Stimulated activated CD8-positive, alpha-beta memory T cell treated with anti-CD3 and anti-CD28 coated beads, Interleukin-7, amount 100 ng/mL, for 24 hours (primary cell): Measurements from ENCODE around the gene AFP.
"Not testable (repeated sequence)": the region's sequence is repeated elsewhere in the genome, so short reads cannot be mapped to it uniquely, and the experiment has no call there.

ENCODE experiments used
- DNase-seq: peaks from one replicate; pipeline ENCODE4 v3.0.0-alpha.2; 2020; ENCODE audit warnings: low read depth

Gene AFP

DNA sequence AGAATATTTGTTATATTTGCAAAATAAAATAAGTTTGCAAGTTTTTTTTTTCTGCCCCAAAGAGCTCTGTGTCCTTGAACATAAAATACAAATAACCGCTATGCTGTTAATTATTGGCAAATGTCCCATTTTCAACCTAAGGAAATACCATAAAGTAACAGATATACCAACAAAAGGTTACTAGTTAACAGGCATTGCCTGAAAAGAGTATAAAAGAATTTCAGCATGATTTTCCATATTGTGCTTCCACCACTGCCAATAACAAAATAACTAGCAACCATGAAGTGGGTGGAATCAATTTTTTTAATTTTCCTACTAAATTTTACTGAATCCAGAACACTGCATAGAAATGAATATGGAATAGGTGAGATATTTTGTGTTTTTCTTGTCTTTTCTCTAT, at the start of gene AFP:
TSS of gene AFP (plus strand) at position 238 of the 400 bp plus-strand sequence. CDS start at position 280, 42 bp downstream.
- no peak for DNase-seq

DNA sequence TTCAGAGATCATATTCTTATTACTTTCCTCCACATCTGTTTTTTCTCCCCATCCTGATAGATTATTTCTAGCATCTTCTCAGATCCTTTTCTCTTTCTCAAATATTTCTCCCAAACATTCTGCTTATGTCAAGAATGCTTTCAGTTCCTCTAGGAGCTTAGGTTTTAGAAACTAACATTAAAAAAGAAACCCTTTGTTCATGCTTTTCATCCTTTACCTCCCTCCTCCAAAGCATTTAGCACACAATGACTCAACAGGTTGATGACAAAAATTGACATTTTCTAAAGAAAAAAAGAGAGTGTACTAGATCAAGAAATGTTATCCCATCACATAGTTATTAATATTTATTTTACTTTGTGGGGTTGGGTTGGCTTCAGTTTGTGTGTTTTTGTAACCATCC, 48.5 kb upstream of the AFP start:
- DNase-seq, result no peak

DNA sequence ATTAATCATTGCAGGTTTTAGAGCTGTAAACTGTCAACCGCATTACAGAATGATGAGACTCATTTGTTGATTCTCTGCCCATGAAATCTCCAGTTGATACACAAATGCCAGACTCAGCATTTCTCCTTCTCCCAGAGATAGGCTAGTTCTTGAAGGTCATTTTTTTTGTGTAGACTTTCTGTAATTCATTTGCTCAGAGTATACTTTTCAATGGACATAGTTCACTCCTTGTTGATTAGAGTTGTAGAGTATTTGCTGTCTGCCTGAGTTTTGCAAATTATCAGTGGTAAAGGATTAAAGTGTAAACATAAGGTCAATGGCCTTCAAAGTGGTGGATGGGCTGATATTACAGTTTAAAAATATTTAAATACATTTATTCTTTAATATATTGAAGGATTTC, 47.1 kb upstream of the AFP start:
- no peak for DNase-seq

DNA sequence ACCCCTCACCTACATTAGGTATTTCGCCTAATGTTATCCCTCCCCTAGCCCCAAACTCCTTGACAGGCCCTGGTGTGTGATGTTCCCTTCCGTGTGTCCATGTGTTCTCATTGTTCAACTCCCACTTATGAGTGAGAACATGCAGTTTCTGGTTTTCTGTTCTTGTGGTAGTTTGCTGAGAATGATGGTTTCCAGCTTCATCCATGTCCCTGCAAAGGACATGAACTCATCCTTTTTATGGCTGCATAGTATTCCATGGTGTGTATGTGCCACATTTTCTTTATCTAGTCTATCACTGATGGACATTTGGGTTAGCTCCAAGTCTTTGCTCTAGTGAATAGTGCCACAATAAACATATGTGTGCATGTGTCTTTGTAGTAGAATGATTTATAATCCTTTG, 46.4 kb upstream of the AFP start:
- not testable (repeated sequence) for DNase-seq

DNA sequence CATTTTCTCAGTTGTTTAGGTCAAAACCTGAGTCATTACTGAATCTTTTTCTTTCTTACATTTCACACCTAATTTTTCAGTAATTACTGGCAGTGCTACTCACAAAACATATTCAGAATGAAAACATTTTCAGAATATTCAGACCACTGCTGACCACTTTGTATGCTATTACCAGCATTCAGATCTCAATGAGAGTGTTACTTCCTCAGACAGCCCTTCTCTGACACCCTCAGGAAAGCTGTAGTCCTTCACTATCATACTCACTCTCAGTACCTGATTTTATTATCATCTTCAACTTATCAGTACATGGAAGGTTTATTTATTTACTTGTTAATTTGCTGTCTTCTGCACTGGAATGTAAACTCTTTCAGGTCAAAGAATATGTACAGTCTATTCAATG, 44.2 kb upstream of the AFP start:
- no peak for DNase-seq

DNA sequence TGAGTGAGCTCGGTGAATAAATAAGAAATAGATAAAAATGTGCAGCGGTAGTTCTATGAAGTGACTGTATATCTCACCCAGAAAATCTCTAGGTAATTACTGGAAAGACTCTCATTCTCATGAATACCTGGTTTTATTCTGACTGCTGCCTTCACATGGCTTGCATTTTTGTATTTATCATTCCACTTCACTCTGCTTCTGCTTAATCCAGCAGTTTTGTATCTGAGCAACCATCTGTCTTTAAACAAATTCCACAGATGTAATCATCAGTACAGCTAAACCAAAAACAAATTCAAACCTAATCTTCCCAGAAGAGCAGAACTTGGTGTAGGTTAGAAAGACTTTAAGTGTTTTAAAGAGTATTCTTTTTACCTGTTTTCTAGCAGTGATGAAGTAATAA, 43.1 kb upstream of the AFP start:
- DNase-seq, result no peak

DNA sequence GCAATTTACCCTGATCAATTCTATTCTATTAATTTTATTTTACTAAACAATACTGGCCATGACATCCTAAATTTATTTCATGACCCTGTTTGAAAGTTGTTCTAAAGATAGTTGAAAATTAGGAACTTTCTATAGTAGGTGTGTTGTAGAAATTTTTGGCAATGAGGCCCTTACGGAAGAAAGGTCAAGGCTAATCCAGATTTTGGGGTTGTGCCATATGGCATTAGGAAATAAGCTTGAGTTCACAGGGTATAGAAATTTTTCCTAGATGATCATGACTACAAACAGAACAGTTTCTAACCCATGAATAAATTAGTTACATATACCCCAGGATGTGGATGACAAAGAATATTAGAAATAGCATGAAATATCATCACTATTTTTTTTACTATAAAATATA, 39.7 kb upstream of the AFP start:
- no peak for DNase-seq

DNA sequence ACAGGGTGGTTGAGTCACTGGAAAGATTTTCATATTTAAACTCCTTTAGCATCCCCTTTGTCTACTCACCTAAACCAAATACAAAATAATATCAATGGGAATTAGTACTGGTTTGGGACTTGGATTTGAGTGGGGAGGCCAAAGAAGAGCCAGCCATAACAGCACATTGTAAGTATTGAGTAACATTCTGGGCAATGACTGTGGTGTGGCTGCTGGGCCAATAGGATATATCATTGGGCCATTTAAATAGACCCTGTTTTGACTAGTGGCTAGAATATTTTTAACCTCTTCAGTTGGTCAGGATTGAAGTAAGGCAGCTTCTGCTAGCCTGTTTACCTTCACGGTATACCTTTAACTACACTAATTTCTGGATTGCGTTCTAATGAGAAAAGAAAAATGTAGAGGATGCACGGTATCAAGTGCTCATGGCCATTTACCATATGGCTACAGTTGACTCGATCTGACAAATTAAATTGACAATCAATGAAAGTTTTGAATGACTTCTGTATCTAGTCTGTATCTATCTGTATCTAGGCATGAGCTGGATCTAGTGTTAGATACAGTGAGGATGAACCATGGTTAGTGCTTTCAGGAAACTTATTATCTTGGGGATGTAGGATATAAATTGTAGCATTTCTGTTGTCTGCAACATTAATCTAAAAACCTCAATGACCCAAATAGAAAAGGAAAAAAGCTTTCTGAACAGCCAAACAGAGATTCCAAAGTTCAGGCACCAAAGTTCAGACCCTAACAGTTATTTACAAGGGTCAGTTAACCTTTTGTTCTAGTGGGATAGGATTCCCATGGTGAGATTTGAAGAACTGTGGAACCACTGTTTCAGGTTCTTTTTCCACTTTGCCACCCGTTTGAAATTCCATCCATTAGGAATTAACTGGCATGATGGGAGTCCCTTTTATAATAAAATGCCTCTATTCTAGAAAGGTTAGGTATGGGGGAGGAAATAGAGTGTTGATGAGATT, 38.7 kb upstream of the AFP start:
- DNase-seq, result no peak

DNA sequence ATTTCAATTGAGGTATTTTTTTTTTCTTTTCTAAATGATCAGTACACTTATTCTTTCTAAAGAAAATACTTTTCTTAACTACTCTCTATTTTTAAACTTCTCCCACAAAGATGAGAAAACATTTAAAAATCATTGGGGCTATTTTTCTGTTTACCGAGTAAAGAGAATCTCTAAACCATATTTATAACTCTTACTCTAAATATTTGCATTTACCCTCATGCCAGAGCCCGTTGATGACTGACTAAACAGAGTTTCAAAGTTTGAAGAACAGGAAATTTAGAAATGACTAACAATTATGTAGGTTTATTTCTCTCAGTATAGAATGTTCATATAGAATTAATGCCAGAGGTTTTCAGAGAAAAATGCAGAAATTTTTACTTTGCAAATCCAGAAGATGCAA, 34.6 kb upstream of the AFP start:
- no peak for DNase-seq

DNA sequence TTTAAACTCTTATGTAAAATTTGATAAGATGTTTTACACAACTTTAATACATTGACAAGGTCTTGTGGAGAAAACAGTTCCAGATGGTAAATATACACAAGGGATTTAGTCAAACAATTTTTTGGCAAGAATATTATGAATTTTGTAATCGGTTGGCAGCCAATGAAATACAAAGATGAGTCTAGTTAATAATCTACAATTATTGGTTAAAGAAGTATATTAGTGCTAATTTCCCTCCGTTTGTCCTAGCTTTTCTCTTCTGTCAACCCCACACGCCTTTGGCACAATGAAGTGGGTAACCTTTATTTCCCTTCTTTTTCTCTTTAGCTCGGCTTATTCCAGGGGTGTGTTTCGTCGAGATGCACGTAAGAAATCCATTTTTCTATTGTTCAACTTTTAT, 32.0 kb upstream of the AFP start, which contains the start of gene ALB:
TSS of gene ALB (plus strand) at position 246 of the 400 bp plus-strand sequence. CDS start at position 287, 41 bp downstream.
- DNase-seq, result no peak

DNA sequence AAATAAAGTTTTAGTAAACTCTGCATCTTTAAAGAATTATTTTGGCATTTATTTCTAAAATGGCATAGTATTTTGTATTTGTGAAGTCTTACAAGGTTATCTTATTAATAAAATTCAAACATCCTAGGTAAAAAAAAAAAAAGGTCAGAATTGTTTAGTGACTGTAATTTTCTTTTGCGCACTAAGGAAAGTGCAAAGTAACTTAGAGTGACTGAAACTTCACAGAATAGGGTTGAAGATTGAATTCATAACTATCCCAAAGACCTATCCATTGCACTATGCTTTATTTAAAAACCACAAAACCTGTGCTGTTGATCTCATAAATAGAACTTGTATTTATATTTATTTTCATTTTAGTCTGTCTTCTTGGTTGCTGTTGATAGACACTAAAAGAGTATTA, 31.6 kb upstream of the AFP start:
- no peak for DNase-seq

DNA sequence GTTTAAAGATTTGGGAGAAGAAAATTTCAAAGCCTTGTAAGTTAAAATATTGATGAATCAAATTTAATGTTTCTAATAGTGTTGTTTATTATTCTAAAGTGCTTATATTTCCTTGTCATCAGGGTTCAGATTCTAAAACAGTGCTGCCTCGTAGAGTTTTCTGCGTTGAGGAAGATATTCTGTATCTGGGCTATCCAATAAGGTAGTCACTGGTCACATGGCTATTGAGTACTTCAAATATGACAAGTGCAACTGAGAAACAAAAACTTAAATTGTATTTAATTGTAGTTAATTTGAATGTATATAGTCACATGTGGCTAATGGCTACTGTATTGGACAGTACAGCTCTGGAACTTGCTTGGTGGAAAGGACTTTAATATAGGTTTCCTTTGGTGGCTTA, 30.9 kb upstream of the AFP start:
- DNase-seq, result no peak

DNA sequence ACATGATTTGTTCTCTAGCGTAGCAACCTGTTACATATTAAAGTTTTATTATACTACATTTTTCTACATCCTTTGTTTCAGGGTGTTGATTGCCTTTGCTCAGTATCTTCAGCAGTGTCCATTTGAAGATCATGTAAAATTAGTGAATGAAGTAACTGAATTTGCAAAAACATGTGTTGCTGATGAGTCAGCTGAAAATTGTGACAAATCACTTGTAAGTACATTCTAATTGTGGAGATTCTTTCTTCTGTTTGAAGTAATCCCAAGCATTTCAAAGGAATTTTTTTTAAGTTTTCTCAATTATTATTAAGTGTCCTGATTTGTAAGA, 29.5 kb upstream of the AFP start:
- DNase-seq, result no peak

DNA sequence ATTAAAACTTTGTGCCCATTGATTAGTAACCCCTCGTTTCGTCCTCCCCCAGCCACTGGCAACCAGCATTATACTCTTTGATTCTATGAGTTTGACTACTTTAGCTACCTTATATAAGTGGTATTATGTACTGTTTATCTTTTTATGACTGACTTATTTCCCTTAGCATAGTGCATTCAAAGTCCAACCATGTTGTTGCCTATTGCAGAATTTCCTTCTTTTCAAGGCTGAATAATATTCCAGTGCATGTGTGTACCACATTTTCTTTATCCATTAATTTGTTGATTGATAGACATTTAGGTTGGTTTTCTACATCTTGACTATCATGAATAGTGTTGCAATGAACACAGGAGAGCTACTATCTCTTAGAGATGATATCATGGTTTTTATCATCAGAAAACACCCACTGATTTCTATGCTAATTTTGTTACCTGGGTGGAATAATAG, 28.8 kb upstream of the AFP start:
- DNase-seq, result no peak

DNA sequence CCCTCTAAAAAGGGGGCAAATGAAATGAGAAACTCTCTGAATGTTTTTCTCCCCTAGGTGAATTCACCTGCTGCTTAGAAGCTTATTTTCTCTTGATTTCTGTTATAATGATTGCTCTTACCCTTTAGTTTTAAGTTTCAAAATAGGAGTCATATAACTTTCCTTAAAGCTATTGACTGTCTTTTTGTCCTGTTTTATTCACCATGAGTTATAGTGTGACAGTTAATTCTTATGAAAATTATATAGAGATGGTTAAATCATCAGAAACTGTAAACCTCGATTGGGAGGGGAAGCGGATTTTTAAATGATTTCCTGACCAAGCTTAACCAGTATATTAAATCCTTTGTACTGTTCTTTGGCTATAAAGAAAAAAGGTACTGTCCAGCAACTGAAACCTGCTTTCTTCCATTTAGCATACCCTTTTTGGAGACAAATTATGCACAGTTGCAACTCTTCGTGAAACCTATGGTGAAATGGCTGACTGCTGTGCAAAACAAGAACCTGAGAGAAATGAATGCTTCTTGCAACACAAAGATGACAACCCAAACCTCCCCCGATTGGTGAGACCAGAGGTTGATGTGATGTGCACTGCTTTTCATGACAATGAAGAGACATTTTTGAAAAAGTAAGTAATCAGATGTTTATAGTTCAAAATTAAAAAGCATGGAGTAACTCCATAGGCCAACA, 27.7 kb upstream of the AFP start:
- no peak for DNase-seq

DNA sequence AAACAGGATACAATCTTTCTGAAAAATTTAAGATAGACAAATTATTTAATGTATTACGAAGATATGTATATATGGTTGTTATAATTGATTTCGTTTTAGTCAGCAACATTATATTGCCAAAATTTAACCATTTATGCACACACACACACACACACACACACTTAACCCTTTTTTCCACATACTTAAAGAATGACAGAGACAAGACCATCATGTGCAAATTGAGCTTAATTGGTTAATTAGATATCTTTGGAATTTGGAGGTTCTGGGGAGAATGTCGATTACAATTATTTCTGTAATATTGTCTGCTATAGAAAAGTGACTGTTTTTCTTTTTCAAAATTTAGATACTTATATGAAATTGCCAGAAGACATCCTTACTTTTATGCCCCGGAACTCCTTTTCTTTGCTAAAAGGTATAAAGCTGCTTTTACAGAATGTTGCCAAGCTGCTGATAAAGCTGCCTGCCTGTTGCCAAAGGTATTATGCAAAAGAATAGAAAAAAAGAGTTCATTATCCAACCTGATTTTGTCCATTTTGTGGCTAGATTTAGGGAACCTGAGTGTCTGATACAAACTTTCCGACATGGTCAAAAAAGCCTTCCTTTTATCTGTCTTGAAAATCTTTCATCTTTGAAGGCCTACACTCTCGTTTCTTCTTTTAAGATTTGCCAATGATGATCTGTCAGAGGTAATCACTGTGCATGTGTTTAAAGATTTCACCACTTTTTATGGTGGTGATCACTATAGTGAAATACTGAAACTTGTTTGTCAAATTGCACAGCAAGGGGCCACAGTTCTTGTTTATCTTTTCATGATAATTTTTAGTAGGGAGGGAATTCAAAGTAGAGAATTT, 26.8 kb upstream of the AFP start:
- DNase-seq, result no peak

DNA sequence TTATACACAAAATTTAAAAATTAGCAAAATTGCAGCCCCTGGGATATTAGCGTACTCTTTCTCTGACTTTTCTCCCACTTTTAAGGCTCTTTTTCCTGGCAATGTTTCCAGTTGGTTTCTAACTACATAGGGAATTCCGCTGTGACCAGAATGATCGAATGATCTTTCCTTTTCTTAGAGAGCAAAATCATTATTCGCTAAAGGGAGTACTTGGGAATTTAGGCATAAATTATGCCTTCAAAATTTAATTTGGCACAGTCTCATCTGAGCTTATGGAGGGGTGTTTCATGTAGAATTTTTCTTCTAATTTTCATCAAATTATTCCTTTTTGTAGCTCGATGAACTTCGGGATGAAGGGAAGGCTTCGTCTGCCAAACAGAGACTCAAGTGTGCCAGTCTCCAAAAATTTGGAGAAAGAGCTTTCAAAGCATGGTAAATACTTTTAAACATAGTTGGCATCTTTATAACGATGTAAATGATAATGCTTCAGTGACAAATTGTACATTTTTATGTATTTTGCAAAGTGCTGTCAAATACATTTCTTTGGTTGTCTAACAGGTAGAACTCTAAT, 26.0 kb upstream of the AFP start:
- DNase-seq, result no peak

DNA sequence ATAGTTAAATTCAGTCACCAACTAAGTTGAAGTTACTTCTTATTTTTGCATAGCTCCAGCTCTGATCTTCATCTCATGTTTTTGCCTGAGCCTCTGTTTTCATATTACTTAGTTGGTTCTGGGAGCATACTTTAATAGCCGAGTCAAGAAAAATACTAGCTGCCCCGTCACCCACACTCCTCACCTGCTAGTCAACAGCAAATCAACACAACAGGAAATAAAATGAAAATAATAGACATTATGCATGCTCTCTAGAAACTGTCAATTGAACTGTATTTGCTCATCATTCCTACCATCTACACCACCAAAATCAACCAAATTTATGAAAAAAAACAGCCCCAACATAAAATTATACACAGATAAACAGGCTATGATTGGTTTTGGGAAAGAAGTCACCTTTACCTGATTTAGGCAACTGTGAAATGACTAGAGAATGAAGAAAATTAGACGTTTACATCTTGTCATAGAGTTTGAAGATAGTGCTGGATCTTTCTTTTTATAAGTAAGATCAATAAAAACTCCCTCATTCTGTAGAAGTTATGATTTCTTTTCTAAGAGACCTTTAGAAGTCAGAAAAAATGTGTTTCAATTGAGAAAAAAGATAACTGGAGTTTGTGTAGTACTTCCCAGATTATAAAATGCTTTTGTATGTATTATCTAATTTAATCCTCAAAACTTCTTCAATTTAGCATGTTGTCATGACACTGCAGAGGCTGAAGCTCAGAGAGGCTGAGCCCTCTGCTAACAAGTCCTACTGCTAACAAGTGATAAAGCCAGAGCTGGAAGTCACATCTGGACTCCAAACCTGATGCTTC, 24.9 kb upstream of the AFP start:
- no peak for DNase-seq

DNA sequence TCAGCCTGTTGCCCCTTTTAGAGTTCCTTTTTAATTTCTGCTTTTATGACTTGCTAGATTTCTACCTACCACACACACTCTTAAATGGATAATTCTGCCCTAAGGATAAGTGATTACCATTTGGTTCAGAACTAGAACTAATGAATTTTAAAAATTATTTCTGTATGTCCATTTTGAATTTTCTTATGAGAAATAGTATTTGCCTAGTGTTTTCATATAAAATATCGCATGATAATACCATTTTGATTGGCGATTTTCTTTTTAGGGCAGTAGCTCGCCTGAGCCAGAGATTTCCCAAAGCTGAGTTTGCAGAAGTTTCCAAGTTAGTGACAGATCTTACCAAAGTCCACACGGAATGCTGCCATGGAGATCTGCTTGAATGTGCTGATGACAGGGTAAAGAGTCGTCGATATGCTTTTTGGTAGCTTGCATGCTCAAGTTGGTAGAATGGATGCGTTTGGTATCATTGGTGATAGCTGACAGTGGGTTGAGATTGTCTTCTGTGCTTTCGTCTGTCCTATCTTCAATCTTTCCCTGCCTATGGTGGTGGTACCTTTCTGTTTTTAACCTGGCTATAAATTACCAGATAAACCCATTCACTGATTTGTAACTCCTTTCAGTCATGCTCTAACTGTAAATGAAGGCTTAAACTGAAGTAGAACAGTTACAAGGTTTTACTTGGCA, 24.1 kb upstream of the AFP start:
- no peak for DNase-seq

DNA sequence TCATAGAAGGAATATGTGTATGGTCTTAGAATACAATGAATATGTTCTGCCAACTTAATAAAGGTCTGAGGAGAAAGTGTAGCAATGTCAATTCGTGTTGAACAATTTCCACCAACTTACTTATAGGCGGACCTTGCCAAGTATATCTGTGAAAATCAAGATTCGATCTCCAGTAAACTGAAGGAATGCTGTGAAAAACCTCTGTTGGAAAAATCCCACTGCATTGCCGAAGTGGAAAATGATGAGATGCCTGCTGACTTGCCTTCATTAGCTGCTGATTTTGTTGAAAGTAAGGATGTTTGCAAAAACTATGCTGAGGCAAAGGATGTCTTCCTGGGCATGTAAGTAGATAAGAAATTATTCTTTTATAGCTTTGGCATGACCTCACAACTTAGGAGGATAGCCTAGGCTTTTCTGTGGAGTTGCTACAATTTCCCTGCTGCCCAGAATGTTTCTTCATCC, 22.7 kb upstream of the AFP start:
- no peak for DNase-seq

DNA sequence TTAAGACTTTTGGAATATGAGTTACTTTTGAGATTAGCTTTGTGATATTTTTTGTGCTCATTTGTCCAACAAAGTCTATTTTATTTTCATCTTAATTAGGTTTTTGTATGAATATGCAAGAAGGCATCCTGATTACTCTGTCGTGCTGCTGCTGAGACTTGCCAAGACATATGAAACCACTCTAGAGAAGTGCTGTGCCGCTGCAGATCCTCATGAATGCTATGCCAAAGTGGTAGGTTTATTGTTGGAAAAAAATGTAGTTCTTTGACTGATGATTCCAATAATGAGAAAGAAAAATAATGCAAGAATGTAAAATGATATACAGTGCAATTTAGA, 21.1 kb upstream of the AFP start:
- no peak for DNase-seq
